Left ventricle myocardium superior (tissue), 1 donor: ENCODE data around the gene NGF. TPM values are rescaled to one million over a fixed set of nuclear protein-coding genes. Genes with fewer than 3 reads are reported as not detected.

Source experiments
- ATAC-seq: fragments of 200-7000 bp; cut with Tn5 transposase; one replicate; pipeline ENCODE4 v1.9.1; 2020; ENCODE audit warnings: mild to moderate bottlenecking, moderate library complexity
- DNase-seq: peaks from one replicate; pipeline ENCODE4 v3.0.0-alpha.2; 2020
- intact Hi-C: fragments of 100-400 bp; cut with micrococcal nuclease; formaldehyde crosslinking; loops from one replicate; pipeline ENCODE4 v1.11.0; 2022
- total RNA-seq: library from RNA; stranded (reverse); fragmentation: NEBNext Ultra II Directional; extraction: Animal tissue kit (Norgen Biotek cat#: 25700); gene quantifications from one replicate; pipeline ENCODE4 v1.2.1, GENCODE V29; 2021
- donor health status: DM: no; HTN: yes; CAD: no; lungs with severe emphysema.

NGF gene
- total RNA-seq, 1 donor from 2014 or later: 3.2 TPM

- intact Hi-C loops: no loop called here
- ATAC-seq: no peak
- no peak for DNase-seq
Observed at GRCh38 chr1:115255154-115255553, 82.9 kb downstream of the NGF start.

DNA sequence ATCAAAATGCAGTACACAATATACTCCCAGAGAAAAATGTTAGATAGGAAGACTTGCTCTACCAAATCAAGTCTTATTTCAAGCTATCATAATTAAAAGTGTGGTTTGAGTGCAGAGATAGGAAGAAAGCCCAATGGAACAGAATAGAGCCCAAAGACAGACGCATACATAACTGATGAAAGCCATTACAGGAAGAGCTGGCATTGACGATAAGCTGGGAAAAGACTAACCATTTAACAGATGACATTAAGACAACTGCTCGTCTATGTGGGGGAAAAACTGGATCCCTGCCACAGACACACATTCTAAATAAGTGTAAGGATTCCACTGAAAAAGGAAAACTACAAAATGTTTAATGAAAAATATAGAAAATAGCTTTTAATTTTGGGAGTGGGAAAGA lies 85.5 kb downstream of the NGF start:
- ATAC-seq: peak; percentile 30
- no peak for DNase-seq
- intact Hi-C loops: no loop called here

DNA sequence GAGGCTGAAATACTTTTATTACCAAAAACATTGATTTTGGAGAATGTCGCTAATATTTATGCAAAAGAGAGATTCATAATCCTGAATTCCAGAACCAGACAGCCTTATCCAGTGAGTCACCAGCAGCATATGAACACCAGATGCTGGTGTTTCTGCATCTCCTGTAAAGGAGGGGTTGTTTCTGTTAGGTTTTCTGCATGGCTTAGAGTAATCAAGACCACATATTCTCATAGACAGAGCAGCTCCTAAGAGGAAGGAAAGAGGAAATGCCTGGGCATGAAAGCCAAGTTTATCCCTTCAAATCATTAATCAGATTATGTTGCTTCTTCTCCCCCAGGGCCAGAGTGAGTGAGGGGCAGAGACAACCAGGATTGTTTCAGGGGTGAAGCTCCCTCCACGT lies 86.2 kb downstream of the NGF start:
- intact Hi-C loops: no loop called here
- ATAC-seq: peak; percentile 93
- DNase-seq: no peak

GRCh38 chr1:115251340-115251748 lies 86.7 kb downstream of the NGF start:
- intact Hi-C loops: no loop called here
- ATAC-seq (peak; percentile 97), DNase-seq (no peak)

- no peak for ATAC-seq
- intact Hi-C loops: no loop called here
- no peak for DNase-seq
Observed at GRCh38 chr1:115246526-115246925, 91.5 kb downstream of the NGF start.

- ATAC-seq (no peak), DNase-seq (no peak)
- intact Hi-C loops: no loop called here
Observed at GRCh38 chr1:115245227-115245626, 92.8 kb downstream of the NGF start.

DNA sequence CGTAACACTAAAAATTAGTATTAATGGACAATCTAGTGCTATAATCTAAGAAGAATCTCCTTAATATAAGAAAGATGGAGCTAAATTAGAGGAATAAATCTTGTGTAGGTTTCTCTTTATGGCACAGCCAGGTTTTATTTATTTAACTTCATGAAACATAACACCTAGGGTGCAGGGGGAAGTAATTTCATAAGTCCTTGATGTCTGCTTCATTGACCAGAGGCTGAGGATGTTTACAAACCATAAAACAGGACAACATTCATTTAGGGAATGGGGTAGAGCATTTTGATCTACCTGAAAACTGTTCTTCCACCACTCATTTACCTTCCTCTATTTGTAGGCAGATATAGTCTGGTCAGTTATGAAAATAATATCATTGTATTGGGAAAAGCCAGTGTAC lies 95.5 kb downstream of the NGF start:
- intact Hi-C loops: no loop called here
- ATAC-seq (no peak), DNase-seq (no peak)

- no peak for ATAC-seq
- intact Hi-C loops: no loop called here
- DNase-seq: no peak
Observed at GRCh38 chr1:115241309-115241708, 96.7 kb downstream of the NGF start.

- intact Hi-C loops: no loop called here
- ATAC-seq: no peak
- DNase-seq: no peak
Observed at GRCh38 chr1:115240297-115240696, 97.8 kb downstream of the NGF start.

- no peak for ATAC-seq
- no peak for DNase-seq
- intact Hi-C loops: no loop called here
Observed at GRCh38 chr1:115239426-115239825, 98.6 kb downstream of the NGF start.

- DNase-seq (no peak), ATAC-seq (no peak)
- intact Hi-C loops: no loop called here
Observed at GRCh38 chr1:115239148-115239422, 99.0 kb downstream of the NGF start.

GRCh38 chr1:115238336-115239147 lies 99.5 kb downstream of the NGF start:
- no peak for DNase-seq
- peak; percentile 18 for ATAC-seq
- intact Hi-C loops: no loop called here

DNA sequence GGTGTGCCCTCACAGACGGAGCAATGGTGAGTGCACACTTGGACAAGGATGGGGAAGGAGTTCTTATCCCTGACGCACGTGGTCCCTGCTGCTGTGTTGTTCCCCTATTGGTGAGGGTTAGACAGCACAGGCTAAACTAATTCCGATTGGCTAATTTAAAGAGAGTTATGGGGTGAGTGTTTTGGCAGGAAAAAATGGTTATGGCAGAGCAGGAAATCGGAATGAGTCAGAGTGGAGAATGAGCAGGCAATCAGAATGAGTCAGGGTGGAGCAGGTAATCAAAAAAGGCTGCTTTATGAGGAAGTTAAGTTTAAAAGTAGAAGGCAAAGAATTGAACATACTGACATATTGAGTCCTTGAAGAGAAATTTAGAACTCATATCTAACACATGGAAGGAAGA lies 100.5 kb downstream of the NGF start:
- intact Hi-C loops: no loop called here
- DNase-seq: no peak
- no peak for ATAC-seq

DNA sequence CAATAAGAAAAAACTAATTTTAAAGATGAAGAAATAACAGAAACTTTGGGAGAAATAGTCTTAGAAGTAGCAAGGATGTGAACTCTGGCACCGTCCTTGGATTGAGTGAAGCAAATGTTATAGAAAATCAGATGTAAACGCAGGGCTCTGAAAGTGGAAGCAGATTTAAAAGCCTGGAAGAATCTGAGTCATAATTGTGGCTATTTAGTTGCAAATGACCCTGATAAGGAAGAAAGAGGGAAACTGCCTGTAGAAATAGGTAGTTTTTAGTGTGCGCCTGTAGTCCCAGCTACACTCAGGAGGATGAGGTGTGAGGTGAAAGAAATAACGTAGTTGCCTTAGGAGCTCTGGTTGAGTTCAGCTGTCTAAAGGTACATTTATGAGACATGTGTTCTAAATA lies 101.0 kb downstream of the NGF start:
- ATAC-seq: no peak
- intact Hi-C loops: no loop called here

More for the DNA sequence above, 101.0 kb downstream of the NGF start:
- DNase-seq: no peak

Other genes starting within 250 kb of the NGF start
- gene TSPAN2, start 248.7 kb downstream of the NGF start, total RNA-seq: 6.2 TPM